ENCODE results near the gene COL1A1.

The COL1A1 gene

DNA sequence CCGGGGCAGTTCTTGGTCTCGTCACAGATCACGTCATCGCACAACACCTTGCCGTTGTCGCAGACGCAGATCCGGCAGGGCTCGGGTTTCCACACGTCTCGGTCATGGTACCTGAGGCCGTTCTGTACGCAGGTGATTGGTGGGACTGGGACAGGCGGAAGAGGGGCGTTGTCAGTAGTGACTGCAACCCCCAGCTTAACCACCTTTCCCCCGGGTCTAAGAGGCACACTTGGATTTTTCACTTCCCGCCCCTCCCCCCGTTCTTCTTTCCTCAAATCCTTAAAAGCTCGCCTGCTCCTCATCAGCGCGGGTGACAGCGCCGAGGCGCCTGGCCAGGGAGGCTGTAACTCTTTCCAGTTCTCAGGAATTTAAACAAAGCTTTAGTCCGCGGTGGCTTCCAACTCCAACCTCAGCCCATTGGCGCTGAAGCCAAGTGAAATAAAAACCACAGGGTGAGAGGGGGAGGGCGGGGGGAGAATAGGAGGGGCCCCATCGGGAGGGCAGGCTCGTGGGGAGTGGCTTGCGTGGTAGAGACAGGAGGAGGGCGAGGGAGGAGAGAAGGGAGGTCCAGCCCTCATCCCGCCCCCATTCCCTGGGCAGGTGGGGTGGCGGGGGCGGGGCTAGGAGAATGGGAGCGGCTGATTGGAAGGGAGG lies 1.5 kb downstream of the COL1A1 start:
- peak; percentile 91 for DNase-seq (ENCODE audit: low spot score)

DNA sequence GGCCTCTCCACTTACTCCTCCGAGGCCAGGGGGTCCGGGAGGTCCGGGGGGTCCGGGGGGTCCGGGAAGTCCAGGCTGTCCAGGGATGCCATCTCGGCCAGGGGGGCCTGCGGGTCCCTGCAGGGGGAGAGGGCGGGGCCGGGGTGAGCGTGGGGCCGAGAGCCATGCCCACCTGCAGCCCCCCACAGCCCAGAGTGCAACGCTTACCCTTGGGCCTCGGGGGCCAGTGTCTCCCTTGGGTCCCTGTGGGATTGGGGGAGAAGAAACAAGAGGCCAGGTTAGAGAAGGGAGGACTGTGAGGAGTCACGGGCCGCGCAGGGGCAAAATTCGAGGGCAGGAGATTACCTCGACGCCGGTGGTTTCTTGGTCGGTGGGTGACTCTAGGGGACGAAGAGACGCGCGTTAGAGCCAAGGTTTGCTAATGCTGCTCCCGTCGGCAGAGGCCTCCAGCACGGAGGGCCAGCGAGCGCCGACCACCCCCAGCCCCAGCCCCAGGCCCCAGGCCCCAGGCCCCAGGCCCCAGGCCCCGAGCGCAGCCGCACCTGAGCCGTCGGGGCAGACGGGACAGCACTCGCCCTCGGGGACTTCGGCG lies 2.1 kb downstream of the COL1A1 start:
- no peak for DNase-seq (ENCODE audit: low spot score)

DNA sequence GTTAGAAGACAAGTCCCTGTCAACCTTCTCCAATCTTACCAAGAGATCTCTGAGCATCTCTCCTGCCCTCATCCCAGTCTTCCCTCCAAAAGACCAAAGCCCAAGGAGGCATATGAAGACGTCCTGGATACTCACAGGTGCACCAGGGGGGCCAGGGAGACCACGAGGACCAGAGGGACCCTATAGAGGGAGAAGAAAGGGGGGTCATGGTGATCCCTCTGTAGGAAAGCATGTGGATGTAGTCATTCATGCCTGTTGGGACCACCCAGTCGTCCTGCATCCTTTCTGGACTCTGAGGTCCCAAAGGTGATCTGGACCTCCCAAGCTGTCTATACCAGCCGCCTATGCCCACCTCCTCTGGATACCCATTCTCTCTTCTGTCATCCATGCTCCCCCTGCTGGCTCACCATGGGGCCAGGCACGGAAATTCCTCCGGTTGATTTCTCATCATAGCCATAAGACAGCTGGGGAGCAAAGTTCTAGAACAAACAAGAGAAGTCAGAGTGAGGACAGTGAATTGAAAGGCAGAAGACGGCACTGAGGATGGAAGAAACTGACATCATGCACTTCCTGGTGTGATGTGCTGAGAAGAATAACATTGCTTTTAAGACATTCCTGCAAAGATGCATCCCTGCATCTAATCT lies 3.3 kb downstream of the COL1A1 start:
- DNase-seq (ENCODE audit: low spot score) = peak; percentile 93

DNA sequence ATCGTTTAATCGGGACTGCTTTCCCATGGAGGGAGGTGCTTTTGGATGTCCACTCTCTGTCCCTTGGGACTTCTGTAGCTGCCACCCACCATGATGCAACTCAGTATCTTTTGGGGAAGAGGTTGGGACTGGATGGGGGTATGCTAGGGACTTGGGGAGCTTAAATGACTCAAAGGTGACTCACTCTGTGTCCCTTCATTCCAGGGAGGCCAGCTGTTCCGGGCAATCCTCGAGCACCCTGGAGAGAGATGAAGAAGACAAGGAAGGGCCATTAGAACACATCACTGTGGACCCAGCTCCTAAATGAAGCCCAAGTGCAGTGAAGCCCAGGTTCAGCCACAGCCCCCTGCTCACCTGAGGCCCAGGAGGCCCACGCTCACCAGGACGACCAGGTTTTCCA lies 4.6 kb downstream of the COL1A1 start:
- DNase-seq (ENCODE audit: low spot score) = no peak

DNA sequence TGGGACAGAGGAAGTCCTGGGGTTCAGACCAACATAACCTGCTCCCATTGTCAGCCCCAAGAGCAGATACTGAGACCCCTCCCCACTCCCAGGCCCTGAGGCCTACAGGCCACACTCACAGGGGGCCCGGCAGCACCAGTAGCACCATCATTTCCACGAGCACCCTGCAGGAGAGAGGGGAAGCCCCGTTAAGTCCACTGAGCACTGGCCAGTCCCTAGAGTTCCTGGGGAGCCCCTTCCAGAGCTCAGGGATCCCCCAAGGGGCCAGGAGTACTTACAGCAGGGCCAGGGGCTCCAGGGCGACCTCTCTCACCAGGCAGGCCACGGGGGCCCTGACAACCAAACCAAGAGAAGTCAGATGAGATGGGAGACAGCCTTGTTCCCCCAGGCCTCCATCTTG lies 5.4 kb downstream of the COL1A1 start:
- no peak for DNase-seq (ENCODE audit: low spot score)

DNA sequence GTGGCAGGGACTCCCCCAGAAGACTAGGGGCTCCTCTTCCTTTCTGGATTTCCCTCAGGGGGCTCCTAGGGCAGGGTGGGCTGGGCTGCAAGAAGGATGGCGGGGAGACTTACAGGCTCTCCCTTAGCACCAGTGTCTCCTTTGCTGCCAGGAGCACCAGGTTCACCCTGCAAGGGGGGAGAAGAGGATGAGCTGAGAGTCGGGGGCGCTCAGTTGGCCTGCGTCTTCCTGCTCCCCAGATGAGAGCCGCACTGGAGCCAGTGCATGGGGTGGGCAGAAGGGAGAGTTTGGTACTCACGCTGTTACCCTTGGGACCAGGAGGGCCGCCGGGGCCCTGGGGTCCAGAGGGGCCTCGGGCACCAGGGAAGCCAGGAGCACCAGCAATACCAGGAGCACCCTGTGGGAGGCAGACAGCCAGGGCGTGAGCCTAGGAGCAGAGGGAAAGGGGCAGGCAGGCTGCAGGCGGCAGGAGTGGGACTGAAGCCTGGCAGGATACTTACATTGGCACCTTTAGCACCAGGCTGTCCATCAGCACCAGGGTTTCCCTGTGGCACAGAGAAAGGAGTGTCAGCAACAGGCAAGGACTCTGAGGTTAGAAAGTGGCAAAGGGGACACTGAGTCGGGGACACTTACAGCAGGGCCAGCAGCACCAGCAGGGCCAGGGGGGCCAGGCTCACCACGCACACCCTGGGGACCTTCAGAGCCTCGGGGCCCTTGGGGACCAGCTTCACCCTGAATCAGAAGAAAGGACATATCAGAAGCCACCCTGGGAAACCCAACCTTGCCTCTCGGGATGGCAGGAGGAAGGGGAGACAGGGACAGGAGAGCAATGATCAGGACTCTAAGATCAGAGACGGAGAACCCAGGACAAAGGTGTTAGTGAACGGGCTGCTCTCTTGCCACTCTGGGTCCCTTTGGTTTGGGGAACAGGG lies 6.2 kb downstream of the COL1A1 start:
- no peak for DNase-seq (ENCODE audit: low spot score)

DNA sequence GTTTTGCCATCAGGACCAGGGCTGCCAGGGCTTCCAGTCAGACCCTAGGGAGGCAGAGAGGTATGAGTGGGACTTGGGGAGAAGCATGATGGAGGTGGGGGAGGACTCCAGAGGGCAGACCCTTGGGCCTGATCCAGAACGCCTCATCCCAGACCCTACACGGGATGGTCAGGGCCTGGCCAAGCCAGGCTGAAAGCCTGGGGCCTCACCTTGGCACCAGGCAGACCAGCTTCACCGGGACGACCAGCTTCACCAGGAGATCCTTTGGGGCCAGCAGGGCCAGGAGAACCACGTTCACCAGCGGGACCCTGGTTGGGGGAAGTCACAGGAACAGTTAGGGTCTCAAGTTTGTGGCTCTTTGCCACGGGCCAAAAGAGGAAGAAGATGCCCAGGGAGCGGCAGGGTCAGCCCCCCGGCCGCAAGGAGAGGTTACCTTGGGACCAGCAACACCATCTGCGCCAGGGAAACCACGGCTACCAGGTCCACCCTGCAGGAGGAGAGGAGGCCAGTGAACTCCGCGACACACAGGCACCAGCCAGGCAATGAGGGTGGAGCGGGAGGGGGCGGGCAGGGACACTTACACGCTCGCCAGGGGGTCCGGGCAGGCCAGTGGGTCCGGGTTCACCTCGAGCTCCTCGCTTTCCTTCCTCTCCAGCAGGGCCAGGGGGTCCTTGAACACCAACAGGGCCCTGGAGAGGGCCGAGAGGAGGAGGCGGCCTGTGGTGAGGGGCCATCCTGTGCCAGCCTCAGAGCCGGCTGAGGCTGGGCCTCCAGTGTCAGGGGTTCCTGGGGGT lies 7.1 kb downstream of the COL1A1 start:
- no peak for DNase-seq (ENCODE audit: low spot score)

DNA sequence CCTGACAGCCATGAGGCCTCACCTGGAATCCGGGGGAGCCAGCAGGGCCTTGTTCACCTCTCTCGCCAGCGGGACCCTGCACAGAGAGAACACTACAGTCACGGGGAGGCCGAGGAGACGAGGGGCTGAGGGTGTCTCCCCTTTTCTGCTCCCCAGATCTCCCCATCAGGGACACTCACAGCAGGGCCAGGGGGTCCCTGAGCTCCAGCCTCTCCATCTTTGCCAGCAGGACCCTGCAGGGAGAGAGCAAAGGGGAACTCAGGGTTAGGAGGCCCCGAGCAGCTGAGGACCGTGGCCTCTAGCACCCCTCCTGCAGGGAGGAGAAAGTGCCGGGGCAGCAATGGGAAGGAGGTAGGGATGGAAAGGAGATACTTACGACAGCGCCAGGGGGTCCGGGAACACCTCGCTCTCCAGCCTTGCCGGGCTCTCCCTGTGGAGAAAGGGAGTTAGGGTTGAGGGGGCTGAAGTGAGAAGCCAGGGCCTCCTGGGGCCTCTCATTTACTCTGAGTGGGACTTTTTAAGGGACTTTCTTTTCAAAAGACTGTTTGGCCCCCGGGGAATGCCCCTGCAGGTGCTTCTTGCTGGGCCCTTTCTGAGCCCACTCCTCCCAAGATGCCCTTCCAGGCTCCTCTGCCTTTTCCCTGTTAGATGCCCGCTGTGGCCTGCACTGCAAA lies 8.7 kb downstream of the COL1A1 start:
- DNase-seq (ENCODE audit: low spot score) = no peak

DNA sequence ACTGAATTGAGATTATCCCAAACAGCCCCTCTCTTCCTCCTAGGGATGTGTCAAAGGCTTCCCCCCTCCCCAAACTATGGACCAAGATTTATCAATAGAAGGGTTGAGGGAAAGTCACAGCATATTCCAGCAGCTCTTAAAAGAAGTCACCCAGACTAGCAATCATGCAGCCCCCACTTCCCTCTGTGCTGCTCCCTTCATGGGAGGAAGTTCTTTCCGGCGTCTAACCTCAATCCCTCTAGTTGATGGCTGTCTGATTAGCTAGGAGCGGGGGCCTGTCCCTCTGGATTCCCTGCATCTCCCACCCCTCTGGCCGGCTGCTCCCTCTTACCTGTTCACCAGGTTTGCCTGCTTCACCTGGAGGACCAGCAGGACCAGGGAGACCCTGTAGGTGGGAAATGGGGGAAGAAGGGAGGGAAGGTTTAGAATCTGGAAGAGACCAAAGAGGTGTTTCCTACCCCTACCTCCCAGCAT lies 9.2 kb downstream of the COL1A1 start:
- no peak for DNase-seq (ENCODE audit: low spot score)

DNA sequence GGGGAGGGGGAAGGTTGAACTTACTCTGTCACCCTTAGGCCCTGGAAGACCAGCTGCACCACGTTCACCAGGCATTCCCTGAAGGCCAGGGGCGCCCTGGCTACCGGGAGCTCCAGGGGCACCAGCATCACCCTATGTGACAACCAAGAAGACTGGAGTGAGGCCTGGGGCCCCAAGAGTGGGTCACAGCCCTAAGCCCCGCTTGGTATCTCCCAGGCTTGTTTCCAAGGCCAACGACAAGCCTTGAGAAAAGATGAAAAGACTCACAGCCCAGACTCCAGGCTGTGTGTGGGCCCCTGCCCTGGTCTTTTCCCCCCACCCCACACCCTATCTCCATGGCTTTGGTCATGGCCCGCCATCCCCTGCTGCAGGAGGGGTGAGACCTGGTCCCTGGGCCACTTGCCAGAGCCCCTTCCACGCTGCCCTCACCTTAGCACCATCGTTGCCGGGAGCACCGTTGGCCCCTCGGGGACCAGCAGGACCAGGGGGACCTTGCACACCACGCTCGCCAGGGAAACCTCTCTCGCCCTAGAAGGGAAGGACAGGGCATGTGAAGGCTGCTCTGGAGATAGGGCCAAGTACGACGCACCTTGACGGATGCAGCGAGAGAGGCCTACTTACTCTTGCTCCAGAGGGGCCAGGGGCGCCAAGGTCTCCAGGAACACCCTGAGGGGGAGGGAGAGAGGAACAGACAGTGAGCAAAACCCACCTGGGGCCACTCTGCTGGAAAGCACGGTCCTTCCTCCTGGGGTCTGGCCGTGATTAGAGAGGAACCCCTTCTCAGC lies 9.9 kb downstream of the COL1A1 start:
- no peak for DNase-seq (ENCODE audit: low spot score)

DNA sequence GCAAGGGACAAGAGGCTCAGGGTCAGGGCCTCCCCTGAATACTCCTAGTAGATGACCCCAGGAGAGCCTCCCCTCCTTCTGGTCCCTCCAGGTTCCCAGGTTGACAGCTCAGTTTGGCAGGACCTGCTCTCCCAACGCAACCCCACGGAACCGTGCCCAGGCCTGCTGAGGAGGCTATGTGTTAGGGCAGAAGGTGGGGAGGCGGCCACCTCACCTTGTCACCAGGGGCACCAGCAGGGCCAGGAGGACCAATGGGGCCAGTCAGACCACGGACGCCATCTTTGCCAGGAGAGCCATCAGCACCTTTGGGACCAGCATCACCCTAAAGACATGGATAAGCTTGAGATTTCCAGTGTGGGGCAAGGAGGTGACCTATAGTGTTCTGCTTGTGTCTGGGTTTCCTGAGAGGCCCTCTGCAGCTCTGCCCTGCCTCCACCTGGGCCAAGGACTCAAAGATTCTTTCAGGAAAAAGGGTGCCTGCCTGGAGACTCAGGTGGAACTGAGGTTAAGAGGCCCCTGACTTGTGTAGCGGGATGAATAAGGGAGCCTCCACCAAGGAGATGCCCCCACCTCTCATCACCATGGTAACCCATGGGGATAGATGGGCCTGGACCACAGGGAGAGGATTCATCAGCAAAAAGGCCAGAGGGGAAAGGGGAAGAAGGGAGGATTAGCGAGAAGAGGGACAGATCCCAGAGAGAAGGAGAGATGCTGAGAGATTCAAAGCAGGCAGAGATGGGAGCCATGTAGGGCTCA lies 10.7 kb downstream of the COL1A1 start:
- no peak for DNase-seq (ENCODE audit: low spot score)

DNA sequence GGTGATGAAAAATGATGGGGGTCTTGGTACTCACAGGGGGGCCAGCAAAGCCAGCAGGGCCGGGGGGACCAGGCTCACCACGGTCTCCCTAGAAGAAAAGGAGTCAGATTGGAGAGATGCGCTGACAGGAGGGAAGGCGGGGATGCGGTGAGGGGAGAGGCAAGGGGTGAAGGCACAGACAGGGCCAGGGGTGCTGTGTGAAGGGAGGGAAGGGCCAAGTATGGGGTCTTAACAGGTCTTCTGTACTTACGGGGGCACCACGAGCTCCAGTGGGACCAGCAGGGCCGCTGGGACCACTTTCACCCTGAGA lies 11.2 kb downstream of the COL1A1 start:
- DNase-seq (ENCODE audit: low spot score) = no peak

DNA sequence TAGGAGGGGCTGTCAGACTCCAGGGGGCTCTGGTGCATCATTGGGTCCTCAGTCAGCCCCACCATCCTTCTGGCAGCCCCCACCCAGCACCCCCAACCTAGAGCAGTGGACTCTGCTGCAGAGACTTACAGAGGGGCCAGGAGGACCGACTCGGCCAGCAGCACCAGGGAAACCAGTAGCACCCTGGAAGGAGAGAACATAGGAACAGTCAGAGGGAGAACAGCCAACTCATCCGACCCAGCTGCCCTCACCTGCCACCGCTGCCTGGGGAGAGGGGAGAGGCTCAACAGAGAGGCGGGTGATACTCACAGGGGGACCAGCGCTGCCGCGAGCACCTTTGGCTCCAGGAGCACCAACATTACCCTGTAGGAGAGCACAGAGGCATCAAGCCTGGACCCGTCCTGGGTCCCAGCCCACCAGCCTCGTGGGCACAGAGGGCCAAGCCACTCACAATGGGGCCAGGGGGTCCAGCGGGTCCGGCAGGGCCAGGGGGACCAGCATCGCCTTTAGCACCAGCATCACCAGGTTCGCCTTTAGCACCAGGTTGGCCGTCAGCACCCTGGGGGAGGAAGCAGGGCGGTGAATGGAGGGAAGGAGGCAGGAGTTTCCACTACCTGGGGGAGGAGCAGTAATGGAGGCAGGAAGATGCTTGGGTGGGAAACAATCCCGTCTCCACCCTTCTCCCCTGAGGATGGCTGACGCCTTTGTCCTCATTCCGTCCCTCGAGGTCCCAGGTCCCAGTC lies 11.7 kb downstream of the COL1A1 start:
- DNase-seq (ENCODE audit: low spot score) = no peak

DNA sequence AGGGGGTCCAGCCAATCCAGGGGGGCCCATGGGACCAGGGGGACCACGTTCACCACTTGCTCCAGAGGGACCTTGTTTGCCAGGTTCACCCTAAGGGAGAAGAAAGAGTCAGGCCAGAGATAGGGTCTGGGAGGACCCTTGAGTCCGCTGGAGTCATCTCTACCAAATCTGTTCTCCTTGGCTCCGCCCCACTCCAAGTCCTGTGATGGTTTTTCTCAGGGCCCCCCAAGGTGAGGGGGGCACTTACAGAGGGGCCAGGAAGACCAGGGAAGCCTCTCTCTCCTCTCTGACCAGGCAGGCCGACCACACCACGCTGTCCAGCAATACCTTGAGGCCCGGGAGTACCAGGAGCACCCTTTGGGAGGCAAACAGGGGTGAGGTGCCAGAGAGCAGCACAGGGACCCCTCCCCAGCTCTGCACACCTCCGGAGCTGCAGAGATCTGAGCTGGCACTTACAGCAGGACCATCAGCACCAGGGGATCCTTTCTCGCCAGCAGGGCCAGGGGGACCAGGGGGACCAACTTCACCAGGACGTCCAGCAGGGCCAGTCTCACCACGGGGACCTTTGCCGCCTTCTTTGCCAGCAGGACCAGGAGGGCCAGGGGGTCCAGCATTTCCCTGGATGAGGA lies 12.4 kb downstream of the COL1A1 start:
- no peak for DNase-seq (ENCODE audit: low spot score)

DNA sequence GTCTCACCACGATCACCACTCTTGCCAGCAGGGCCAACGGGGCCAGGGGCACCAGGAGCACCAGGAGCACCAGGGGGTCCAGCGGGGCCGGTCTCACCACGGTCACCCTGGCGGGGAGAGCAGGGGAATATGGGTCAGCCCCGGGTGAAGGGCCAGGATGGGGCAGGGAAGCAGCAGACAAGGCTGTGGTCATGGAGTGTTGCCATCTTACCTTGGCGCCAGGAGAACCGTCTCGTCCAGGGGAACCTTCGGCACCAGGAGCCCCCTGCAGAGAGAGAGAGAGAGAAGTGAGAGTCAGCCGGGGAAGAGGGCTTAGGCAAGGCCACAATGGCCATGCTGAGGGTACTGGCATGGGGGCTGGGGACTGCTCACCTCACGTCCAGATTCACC lies 12.9 kb downstream of the COL1A1 start:
- no peak for DNase-seq (ENCODE audit: low spot score)

DNA sequence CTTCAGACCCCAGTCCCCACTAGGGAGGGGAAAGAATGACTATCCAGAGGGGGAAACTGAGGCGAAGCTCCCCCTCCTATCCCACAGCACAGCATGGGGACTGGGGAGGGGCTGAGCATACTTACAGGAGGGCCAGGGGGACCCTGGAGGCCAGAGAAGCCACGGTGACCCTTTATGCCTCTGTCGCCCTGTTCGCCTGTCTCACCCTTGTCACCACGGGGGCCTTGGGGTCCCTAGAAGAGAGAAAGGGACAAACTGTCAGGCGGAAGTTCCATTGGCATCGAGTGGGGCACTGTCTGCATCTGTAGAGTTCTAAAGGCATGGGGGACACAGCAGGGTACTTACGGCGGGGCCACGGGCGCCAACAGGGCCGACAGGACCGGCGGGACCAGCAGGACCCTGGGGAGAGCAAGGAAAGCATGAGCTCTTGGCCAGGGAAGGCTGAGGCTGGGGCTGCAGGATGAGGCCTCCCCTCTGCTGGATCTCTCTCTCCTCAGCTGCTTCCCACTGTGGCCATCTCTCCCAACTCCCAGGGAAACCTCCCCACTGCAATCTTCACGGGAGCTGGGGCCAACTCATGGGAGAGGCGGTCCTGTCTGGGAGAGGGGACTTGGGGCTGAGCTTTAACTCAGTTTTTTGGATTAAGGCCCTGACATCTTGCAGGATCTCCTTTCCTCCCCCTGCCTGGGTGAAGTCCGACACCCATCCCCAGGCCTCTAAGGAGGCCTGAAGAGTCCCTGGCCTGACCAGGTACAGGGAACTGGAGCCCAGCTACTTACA lies 13.5 kb downstream of the COL1A1 start:
- DNase-seq (ENCODE audit: low spot score) = no peak

DNA sequence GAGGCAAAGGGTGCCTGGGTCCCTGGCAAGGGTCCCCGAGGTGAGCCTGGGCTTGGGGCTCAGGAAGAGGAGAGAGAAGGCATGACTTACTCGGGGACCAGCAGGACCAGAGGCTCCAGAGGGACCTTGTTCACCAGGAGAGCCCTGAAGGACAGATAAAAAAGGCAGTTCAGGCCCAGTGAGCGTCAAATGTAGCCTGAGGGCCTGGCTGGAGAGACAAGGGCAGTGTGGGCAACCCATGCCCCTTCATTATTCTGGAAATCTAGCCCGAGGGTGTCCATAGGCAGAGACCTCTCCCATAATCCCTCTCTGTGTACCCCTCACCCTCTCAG lies 14.1 kb downstream of the COL1A1 start:
- DNase-seq (ENCODE audit: low spot score) = no peak
